Fibroblast of lung (primary cell): ENCODE results near the gene PUS1. TPM values are rescaled to one million over a fixed set of nuclear protein-coding genes. Genes with fewer than 3 reads are reported as not detected.

ENCODE experiments used
- DNase-seq, 2 donors: peaks; one replicate each; pipeline versions ENCODE4 v3.0.0 to v3.0.0-alpha.2; 2010; ENCODE audit warnings: low read depth in 2 of 2
- H2AFZ ChIP-seq: 2 replicates; pipeline ENCODE4 v1.5.1; 2012; ENCODE audit warnings: low read length, control low read depth, inconsistent platforms
- H3K27ac ChIP-seq: 2 replicates; pipeline ENCODE4 v1.5.1; 2011; ENCODE audit warnings: low read length, control low read depth; ENCODE audit not compliant: insufficient read depth
- H3K27me3 ChIP-seq: 2 replicates; pipeline ENCODE4 v1.5.1; 2011; ENCODE audit warnings: mild to moderate bottlenecking, low read length; ENCODE audit not compliant: control insufficient read depth, insufficient read depth
- H3K36me3 ChIP-seq: 2 replicates; pipeline ENCODE4 v1.5.1; 2011; ENCODE audit warnings: low read length; ENCODE audit not compliant: control insufficient read depth, insufficient read depth
- H3K4me1 ChIP-seq: 2 replicates; pipeline ENCODE4 v1.5.1; 2011; ENCODE audit warnings: low read length; ENCODE audit not compliant: control insufficient read depth, insufficient read depth; ENCODE audit errors: extremely low read depth
- H3K4me2 ChIP-seq: 2 replicates; pipeline ENCODE4 v1.5.1; 2011; ENCODE audit warnings: low read length, control low read depth; ENCODE audit not compliant: insufficient read depth; ENCODE audit errors: extremely low read depth
- H3K4me3 ChIP-seq, 4 experiments: fragments of 200-600 bp in 1 of 4; sonication (generic) in 1 of 4; replicated peaks in 1 of 4; 2 replicates each; pipeline ENCODE4 v1.5.1; 2011 to 2016; ENCODE audit warnings: low read length in 4 of 4, low read depth in 3 of 4, mild to moderate bottlenecking in 3 of 4, control low read depth in 2 of 4, inconsistent platforms in 1 of 4, mixed read lengths in 1 of 4; ENCODE audit not compliant: insufficient read depth in 1 of 4; ENCODE audit errors: control extremely low read depth in 1 of 4
- H3K79me2 ChIP-seq: 2 replicates; pipeline ENCODE4 v1.5.1; 2012; ENCODE audit warnings: mild to moderate bottlenecking, low read length, inconsistent platforms; ENCODE audit not compliant: control insufficient read depth, insufficient read depth
- H3K9ac ChIP-seq: 2 replicates; pipeline ENCODE4 v1.5.1; 2011; ENCODE audit warnings: mild to moderate bottlenecking, low read length, control low read depth; ENCODE audit not compliant: insufficient read depth
- H3K9me3 ChIP-seq: 2 replicates; pipeline ENCODE4 v1.5.1; 2012; ENCODE audit warnings: low read depth, low read length; ENCODE audit not compliant: control insufficient read depth, insufficient read depth
- H4K20me1 ChIP-seq: 2 replicates; pipeline ENCODE4 v1.5.1; 2011; ENCODE audit warnings: low read length; ENCODE audit not compliant: control insufficient read depth, insufficient read depth; ENCODE audit errors: extremely low read depth
- CTCF ChIP-seq, 2 donors: IDR thresholded peaks in 1 of 2; conservative IDR thresholded peaks in 1 of 2; 1 replicate in 1 of 2; 2 replicates in 1 of 2; pipeline ENCODE4 v1.5.1; 2011 to 2012; ENCODE audit warnings: low read length in 2 of 2, control low read depth in 1 of 2, inconsistent platforms in 1 of 2, low read depth in 1 of 2, mild to moderate bottlenecking in 1 of 2
- EZH2 ChIP-seq: IDR thresholded peaks from 2 replicates; pipeline ENCODE4 v1.5.1; 2012; ENCODE audit warnings: low read length, control low read depth, mild to moderate bottlenecking; ENCODE audit errors: missing control alignments
- polyA plus RNA-seq, 2 donors: library from polyadenylated mRNA; depleted of rRNA in 1 of 2; stranded (reverse) in 1 of 2; unstranded in 1 of 2; fragments of >200 nt; gene quantifications; 2 replicates each; pipeline ENCODE4 v1.2.1, GENCODE V29; 2011 to 2012; ENCODE audit warnings: missing spikeins in 1 of 2
- total RNA-seq: library from RNA; depleted of rRNA; stranded (reverse); fragments of >200 nt; gene quantifications from 2 replicates; pipeline ENCODE4 v1.2.1, GENCODE V29; 2014

PUS1 gene
- total and polyA plus RNA-seq, 2 donors (not counting 1 experiment from before 2014, with no cell fraction given), result 8.3 to 10.1 TPM

- no peak overlapping the region for H2AFZ ChIP-seq
- no peaks in the 10 kb centered on the region for H3K9me3 ChIP-seq
- no peak overlapping the region for H3K27ac ChIP-seq
- no peaks in the 10 kb centered on the region for H4K20me1 ChIP-seq
- H3K4me1 ChIP-seq, result no peaks in the 10 kb centered on the region
- no peaks in the 10 kb centered on the region for H3K27me3 ChIP-seq
- H3K4me2 ChIP-seq, result no peak overlapping the region
- no peak overlapping the region for H3K9ac ChIP-seq
- H3K79me2 ChIP-seq, result no peaks in the 10 kb centered on the region
- no peak for DNase-seq
- TF ChIP-seq CTCF (conservative IDR thresholded peaks at IDR 0.05 in 1 of 2, IDR thresholded peaks at IDR 0.05 in 1 of 2; ENCODE audit: low read depth in 1 of 2, low read length in 2 of 2), result no peak
- no peak for TF ChIP-seq EZH2
- no peak overlapping the region for H3K4me3 ChIP-seq
- H3K36me3 ChIP-seq, result peaks cover 9% of the 10 kb centered on the region
These were observed 65.5 kb downstream of the PUS1 start for GRCh38 chr12:131994589-131994988.

Other genes with a start within 250 kb of the PUS1 start
- gene SFSWAP, start 218.2 kb upstream of the PUS1 start, total RNA-seq, result 18.7 and 23.3 TPM in 2 replicates
- 9.9 and 13.9 TPM in 2 replicates for gene SFSWAP, start 218.2 kb upstream of the PUS1 start, polyA plus RNA-seq
- gene MMP17, start 100.9 kb upstream of the PUS1 start, total RNA-seq, result 10.8 and 13.5 TPM in 2 replicates
- gene MMP17, start 100.9 kb upstream of the PUS1 start, polyA plus RNA-seq, result 3.2 and 5.2 TPM in 2 replicates
- 8.5 and 14.9 TPM in 2 replicates for gene ULK1, start 34.7 kb upstream of the PUS1 start, total RNA-seq
- gene ULK1, start 34.7 kb upstream of the PUS1 start, polyA plus RNA-seq, result 3.3 and 4.0 TPM in 2 replicates
- gene EP400, start 20.7 kb downstream of the PUS1 start, total RNA-seq, result 8.0 and 12.4 TPM in 2 replicates
- 3.4 and 6.2 TPM in 2 replicates for gene EP400, start 20.7 kb downstream of the PUS1 start, polyA plus RNA-seq
- 7.2 and 7.4 TPM in 2 replicates for gene DDX51, start 215.0 kb downstream of the PUS1 start, total RNA-seq
- gene DDX51, start 215.0 kb downstream of the PUS1 start, polyA plus RNA-seq, result 3.7 and 7.0 TPM in 2 replicates
- 5.6 and 6.8 TPM in 2 replicates for gene NOC4L, start 215.2 kb downstream of the PUS1 start, total RNA-seq
- 3.0 and 5.8 TPM in 2 replicates for gene NOC4L, start 215.2 kb downstream of the PUS1 start, polyA plus RNA-seq